Stimulated activated naive B cell treated with anti-CD40 and anti-IgM and Interleukin-4, amounts not matched to agents 10 μg/mL and 1 μg/mL and 100 μg/mL, for 72 hours (primary cell): ENCODE data around the gene C14orf180.
A peak's percentile ranks its signal among the peaks of the same experiment; 100 is the strongest.

Source experiments
- ATAC-seq, 2 donors: fragments of 150-1000 bp; cut with Tn5 transposase; replicated peaks; 2 replicates each; pipeline ENCODE4 v1.10.0; 2021; ENCODE audit warnings: moderate library complexity in 1 of 2
- DNase-seq: peaks from one replicate; pipeline ENCODE4 v3.0.0; 2021
- H3K27ac Mint-ChIP-seq: one replicate; pipeline ENCODE4 v1.8.0; 2022; ENCODE audit warnings: mild to moderate bottlenecking, mixed read lengths
- H3K27me3 Mint-ChIP-seq, 2 donors: one replicate each; pipeline ENCODE4 v1.8.0; 2022; ENCODE audit warnings: mixed read lengths in 2 of 2
- H3K36me3 Mint-ChIP-seq, 2 donors: one replicate each; pipeline ENCODE4 v1.8.0; 2022; ENCODE audit warnings: mixed read lengths in 2 of 2, mild to moderate bottlenecking in 1 of 2
- H3K4me1 Mint-ChIP-seq, 2 donors: one replicate each; pipeline ENCODE4 v1.8.0; 2022; ENCODE audit warnings: mixed read lengths in 2 of 2, mild to moderate bottlenecking in 1 of 2
- H3K4me3 Mint-ChIP-seq, 2 donors: one replicate each; pipeline ENCODE4 v1.8.0; 2022; ENCODE audit warnings: mild to moderate bottlenecking in 2 of 2, mixed read lengths in 2 of 2, moderate library complexity in 1 of 2
- H3K9me3 Mint-ChIP-seq, 2 donors: one replicate each; pipeline ENCODE4 v1.8.0; 2022; ENCODE audit warnings: mixed read lengths in 2 of 2, mild to moderate bottlenecking in 1 of 2

C14orf180 gene

DNA sequence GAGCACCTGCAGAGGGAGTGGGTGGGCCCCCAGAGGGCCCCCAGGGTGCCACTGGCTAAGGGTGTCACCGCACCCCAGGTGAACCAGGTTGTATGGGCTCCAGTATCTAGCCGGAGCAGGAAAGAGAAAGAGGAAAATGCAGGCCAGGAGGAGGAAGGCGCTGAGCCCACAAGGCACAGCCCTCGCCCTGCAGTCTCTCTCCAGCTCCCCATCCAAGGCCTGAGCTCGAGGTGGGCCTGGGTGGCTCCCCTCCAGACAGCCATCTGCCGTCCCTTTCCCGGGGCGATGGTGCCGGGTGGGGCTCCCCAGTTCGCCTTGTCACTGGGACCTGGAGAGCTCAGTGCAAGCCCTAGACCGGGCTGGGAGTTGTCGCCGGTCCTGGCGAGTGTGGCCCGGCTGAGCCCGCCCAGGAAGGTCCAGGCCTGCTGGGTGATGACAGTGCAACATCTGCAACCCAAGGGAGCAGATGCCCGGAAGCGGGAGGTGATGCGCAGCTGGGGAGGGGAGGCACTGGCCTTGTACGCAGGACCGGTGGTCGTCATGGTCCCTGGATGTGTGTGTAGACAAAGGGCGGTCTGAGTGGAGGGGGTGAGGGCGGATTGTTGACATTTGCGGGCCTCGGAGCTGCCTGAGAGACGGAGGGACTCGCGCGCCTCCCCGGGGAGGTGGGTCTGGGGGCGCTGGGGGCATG, 24.3 kb downstream of the C14orf180 start:
- Mint-ChIP-seq H3K36me3 (no peaks in the 10 kb centered on the region), H3K9me3 (no peaks in the 10 kb centered on the region), H3K27me3 (peaks cover 82 to 96% of the 10 kb centered on the region in 2 donors), H3K4me3 (peak overlapping the region; percentile 34 to 37), H3K27ac (peak overlapping the region; percentile 62), H3K4me1 (peaks cover 6 to 16% of the 10 kb centered on the region in 2 donors)
- no peak for DNase-seq
- no peak for ATAC-seq

DNA sequence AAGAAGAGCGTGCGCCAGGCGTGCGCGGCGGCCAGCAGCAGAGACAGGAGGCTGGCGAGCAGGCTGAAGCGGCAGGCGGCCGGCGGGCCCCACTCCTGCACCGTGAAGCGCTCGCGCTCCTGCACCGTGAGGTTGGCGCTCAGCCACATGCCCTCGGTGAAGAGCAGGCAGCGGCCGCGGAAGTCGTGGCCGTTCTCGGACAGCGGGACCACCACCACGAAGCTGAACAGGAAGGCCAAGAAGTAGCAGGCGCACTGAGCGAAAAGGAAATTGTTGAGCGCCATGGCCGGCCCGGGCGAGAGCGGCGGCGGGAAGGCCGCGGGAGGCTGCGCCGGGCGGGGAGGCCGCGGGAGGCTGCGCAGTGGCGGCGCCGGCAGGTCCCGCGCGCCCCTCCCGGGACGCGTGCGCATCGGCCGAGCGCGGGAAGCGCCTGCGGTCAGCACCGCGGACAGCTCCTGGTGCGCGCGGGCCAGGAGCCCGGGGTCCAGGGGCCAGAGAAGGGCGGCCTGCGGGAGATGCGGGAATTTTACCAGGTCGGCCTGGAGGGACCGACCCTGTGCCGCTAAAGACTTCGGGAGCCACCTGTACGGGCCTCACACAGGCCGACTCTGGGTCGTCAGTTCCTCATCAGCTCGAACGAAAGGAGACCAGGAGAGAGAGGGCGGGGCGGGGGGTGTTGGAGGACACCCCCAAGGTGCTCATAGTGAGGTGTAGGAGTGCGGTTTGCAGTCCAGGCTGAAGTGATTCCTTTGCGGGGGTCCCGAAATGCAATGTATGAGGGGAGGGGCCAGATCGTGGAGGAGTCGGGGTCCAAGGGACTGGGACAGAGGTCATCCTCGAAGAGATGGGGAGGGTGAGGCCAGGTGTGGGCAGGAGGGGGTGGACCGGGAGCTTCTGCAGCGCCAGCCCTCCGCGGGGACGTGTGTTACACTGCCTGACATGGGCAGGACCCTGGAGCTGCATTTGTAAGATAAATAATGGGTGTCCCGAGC, 25.2 kb downstream of the C14orf180 start, which contains the start of gene TMEM179:
TSS of gene TMEM179 (minus strand) at position 315 of the 992 bp plus-strand sequence. CDS start at position 284, 31 bp downstream.
- peak within 1 kb of the TSS; percentile 62 for H3K27ac Mint-ChIP-seq
- peaks cover 6 to 16% of the 10 kb centered on the region in 2 donors for H3K4me1 Mint-ChIP-seq
- peak within 1 kb of the TSS; percentile 37 to 60 for H3K4me3 Mint-ChIP-seq
- H3K9me3 Mint-ChIP-seq = no peaks in the 10 kb centered on the region
- DNase-seq (no peak), ATAC-seq (peak in 1 of 2 donors; percentile 16)
- peaks cover 83 to 97% of the 10 kb centered on the region in 2 donors for H3K27me3 Mint-ChIP-seq
- H3K36me3 Mint-ChIP-seq = no peaks in the 10 kb centered on the region

DNA sequence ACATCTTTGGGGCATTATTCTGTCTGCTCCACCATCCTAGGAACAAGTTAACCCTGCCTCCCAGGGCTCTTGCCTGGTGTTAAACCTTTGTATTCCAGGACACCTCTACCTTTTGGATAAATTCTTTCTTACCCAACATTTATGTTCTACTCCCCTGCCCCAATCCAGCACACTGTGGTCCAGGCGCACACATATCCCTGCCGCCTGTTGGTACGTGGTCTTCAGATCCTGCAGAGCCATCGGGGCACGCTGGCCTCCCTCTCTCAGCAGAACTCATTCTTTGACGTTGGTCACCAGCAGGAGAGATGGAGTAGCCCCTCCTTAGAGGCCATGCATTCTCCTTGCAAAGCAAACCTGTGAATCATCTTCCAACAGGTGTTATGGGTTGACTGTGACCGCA, 30.1 kb downstream of the C14orf180 start:
- ATAC-seq = no peak
- Mint-ChIP-seq H3K36me3 (no peaks in the 10 kb centered on the region), H3K9me3 (peaks cover 6 to 9% of the 10 kb centered on the region in 2 donors), H3K4me3 (no peak overlapping the region), H3K27ac (no peak overlapping the region), H3K4me1 (no peaks in the 10 kb centered on the region), H3K27me3 (peaks cover 63 to 71% of the 10 kb centered on the region in 2 donors)
- no peak for DNase-seq

DNA sequence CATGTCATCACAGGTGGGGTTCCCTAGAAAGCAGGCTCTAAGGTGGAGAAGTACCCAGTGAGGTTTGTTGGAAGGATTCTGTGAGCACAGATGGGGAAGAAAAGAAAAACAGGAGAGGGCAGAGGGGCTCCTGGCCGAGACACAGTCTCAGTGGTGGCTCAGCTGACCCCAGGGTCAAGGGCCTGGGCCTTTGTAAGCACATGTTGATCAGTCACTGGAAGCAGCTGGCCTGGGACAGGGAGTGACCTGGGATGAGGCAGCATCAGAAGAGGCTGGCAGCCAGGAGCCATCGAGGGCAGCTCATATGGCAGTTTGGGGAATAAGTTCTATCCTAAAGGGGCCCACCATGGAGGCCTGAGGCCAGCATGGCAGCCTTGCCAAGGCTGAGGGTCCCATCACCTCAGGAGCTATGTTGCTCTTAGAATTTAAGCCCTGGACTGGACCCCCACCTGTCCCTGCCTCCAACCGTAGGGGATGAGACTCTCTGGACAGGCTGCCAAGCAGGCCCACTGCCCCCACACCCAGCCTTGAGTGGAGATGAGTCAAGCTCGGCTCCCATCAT, 31.3 kb downstream of the C14orf180 start:
- DNase-seq (no peak), ATAC-seq (no peak)
- Mint-ChIP-seq H3K4me3 (no peak overlapping the region), H3K27me3 (peaks cover 56 to 61% of the 10 kb centered on the region in 2 donors), H3K36me3 (no peaks in the 10 kb centered on the region), H3K27ac (no peak overlapping the region), H3K9me3 (peaks cover 6 to 9% of the 10 kb centered on the region in 2 donors), H3K4me1 (no peaks in the 10 kb centered on the region)

DNA sequence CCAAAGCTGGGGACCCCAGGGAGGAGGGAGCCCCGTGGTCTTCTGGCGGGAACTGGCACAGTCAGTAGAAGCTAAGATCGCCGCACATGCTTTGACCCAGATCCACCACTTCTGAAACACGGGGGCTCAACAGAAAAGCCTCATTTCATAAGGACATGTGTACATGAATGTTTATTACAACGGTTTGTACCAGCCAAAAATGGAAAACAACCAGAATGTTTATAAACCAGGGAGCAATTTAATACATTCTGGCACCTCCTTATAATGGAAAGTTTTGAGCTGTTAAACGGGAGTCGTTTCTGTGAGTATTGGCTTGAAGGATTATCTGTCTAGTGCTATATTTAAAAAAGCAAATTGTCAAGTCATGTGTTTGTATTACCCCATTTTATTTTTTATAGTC, 32.3 kb downstream of the C14orf180 start:
- H3K9me3 Mint-ChIP-seq = peaks cover 6 to 9% of the 10 kb centered on the region in 2 donors
- no peak overlapping the region for H3K27ac Mint-ChIP-seq
- no peaks in the 10 kb centered on the region for H3K36me3 Mint-ChIP-seq
- DNase-seq (no peak), ATAC-seq (no peak)
- no peaks in the 10 kb centered on the region for H3K4me1 Mint-ChIP-seq
- H3K27me3 Mint-ChIP-seq = peaks cover 56% of the 10 kb centered on the region in 2 donors
- H3K4me3 Mint-ChIP-seq = no peak overlapping the region

DNA sequence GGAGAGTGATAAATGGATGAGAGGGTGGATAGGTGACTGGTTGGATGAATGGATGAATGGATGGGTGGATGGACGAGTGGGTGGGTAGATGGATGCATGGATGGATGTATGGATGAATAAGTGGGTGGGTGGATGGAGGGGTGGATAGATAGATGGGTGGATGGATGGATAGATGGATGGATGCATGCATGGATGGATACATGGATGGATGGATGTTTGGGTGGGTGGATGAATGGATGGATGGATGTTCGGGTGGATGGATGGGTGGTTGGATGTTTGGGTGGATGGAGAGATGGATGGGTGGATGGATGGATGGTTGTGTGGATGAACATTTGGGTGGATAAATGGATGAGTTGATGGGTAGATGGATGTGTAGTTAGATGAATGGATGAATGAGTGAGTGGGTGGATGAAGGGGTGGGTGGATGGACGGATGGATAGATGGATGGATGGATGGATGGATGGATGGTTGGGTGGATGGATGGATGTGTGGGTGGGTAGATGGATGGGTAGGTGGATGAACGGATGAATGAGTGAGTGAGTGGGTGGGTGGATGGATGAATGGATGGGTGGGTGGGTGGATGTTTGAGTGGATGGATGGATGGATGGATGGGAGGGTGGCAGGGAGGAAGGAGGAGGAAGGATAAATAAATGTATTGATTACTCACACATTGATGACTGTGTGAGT, 34.7 kb downstream of the C14orf180 start:
- Mint-ChIP-seq H3K27me3 (peaks cover 51 to 55% of the 10 kb centered on the region in 2 donors), H3K27ac (no peak overlapping the region), H3K9me3 (peaks cover 6 to 9% of the 10 kb centered on the region in 2 donors), H3K4me1 (no peaks in the 10 kb centered on the region), H3K36me3 (no peaks in the 10 kb centered on the region), H3K4me3 (no peak overlapping the region)
- ATAC-seq (no peak), DNase-seq (no peak)

DNA sequence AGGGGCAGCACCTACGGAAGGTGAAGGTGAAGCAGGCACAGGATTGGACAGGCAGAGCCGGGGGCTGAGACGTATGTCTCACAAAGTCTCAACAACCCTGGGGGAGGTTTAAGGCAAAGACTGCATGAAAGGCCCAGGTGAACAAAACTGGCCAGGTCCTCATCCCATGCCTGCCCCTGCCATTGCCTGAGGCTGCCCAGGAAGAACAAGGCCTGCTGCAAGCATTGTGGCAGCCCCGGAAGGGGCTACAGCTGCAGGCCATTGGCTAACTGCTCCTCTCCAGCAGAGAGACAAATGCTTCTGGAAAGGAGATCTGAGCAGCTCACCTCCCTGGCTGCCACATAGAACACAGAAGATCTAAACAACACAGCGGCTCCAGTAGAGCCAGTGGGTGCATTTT, 45.4 kb downstream of the C14orf180 start:
- no peak overlapping the region for H3K27ac Mint-ChIP-seq
- no peak for ATAC-seq
- H3K36me3 Mint-ChIP-seq = peaks cover 3 to 22% of the 10 kb centered on the region in 2 donors
- no peaks in the 10 kb centered on the region for H3K4me1 Mint-ChIP-seq
- peaks cover 27 to 36% of the 10 kb centered on the region in 2 donors for H3K27me3 Mint-ChIP-seq
- DNase-seq = no peak
- no peak overlapping the region for H3K4me3 Mint-ChIP-seq
- H3K9me3 Mint-ChIP-seq = peaks cover 13 to 30% of the 10 kb centered on the region in 2 donors

DNA sequence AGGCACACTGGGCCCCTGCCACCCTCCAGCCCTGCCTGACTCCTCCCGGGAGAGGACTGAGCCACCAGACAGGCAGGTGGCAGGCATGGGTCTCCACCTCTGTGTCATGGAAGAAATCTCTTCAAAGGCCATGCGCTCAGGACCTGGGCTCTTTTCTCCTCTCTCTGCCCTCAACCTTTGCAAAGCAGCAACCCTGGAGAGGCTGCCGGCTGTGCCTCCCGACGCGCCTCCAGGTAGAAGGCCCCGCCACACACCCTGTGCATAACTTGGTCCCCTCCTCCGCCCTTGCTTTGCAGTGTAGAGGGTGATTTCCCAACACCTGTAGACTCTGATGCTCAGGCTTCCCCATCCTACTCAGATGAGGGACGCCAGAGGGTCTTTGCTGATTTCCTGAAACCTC, 53.2 kb downstream of the C14orf180 start:
- no peak for ATAC-seq
- no peaks in the 10 kb centered on the region for H3K4me1 Mint-ChIP-seq

DNA sequence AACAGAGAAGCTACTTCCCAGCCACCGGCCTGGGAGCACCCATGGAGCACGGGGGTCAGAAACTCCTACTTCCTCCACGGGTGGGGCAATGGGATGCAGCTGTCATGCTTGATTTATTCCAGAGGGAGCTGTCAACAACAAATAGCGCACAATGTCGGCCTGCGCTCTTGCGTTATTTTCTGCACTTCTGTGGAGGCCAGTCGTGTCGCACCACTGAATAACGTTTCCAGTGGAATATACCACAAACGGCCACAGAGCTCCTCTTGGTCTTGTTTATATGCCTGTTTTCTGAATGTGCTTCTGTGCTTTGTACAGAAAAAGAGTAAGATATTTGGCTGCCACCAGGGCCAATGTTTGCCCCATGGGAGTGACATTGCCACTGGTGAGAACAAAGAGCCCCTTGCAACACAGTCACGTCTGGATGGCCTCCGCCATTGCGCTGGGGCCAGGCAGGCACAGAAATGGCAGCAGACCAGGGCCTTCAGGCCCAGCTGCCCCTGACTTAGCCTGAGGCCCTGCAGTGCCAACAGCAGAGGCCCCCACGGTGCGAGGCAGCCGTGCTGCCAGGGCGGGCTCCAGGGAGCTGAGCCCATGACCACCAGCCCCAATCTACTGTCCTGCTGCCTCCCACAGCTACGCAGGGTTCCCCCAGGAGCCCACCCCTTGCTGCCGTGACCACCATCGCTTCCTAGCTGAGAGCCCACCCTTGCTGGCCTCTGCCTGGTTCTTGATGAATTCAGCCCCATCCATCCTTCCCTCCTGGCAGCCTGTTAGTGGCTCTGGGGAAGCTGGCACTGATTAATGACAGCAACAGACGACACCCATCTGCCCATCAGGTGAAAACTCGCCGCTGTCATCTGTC, 53.9 kb downstream of the C14orf180 start:
- Mint-ChIP-seq H3K27ac (no peak overlapping the region), H3K4me3 (no peak overlapping the region), H3K36me3 (peaks cover 0 to 8% of the 10 kb centered on the region in 2 donors), H3K4me1 (no peaks in the 10 kb centered on the region), H3K27me3 (peaks cover 13 to 39% of the 10 kb centered on the region in 2 donors), H3K9me3 (peaks cover 6% of the 10 kb centered on the region in 2 donors)
- ATAC-seq = no peak
- DNase-seq = no peak

More for the DNA sequence above, 53.2 kb downstream of the C14orf180 start:
- Mint-ChIP-seq H3K27me3 (peaks cover 8 to 43% of the 10 kb centered on the region in 2 donors), H3K36me3 (peaks cover 3 to 11% of the 10 kb centered on the region in 2 donors), H3K27ac (no peak overlapping the region), H3K4me3 (no peak overlapping the region), H3K9me3 (peaks cover 8 to 11% of the 10 kb centered on the region in 2 donors)
- no peak for DNase-seq

DNA sequence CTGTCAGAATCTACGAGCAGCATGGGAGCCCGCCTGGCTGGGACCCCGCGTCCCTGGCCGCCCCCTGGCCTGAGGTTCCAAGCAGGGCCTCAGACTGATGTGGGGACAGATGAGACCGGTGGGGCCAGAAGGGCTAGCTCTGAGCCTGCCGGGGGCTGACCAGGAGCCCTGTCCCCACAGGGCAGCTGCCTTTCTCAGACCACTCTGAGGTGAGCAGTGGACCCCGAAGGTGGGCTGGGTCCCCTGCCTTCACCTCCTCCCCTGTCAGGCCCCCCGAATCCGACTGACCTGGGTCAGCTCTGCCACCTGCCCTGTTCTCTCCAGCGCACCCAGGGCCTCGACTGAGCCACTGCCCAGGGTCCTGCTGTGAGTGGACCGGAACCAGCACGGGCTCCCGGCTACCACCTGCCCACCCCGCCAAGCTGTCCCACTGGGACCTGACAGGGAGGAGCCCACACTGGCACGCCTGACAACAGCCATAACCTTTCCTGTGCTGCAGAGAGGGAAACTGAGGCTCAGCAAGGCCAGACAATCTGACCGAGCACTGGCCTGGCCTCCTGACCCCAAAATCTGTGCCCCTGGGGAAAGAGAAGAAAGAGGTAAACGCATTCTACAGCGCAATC, 54.7 kb downstream of the C14orf180 start:
- Mint-ChIP-seq H3K27ac (no peak overlapping the region), H3K36me3 (peaks cover 0 to 4% of the 10 kb centered on the region in 2 donors), H3K4me1 (no peaks in the 10 kb centered on the region), H3K4me3 (no peak overlapping the region), H3K9me3 (peaks cover 1 to 2% of the 10 kb centered on the region in 2 donors), H3K27me3 (peaks cover 21 to 38% of the 10 kb centered on the region in 2 donors)
- ATAC-seq (no peak), DNase-seq (no peak)

DNA sequence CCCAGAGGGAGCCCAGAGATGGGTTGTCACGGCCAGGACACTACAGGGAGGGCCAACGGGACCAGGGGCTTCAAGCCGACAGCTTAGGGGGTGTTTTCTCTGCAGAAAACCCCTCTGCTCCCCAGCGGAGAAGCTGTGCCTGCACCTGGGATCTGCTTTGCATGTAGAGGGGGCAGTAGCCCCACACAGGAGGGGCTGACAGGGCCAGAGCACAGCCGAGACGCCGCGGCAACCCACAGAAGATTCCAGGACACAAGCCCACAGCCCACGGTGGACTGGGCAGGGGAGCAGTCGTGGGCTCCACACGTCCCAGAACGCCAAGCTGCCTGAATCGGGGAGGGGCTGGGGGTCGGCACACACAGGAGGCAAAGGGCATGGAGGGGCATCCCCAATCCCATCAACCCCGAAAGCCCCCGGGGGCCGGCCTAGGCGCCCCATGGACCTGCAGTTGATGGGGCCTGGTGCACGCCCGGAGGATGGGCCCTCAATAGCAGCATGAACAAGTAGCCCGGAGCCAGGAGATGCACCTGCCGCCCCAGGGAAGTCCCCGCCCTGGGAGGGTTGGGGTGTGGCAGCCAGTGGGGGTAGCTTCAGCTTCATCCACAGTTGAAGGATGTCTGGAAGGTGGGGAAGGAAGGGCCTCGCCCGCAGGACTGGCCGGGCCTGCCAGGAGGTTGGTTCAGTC, 55.5 kb downstream of the C14orf180 start:
- Mint-ChIP-seq H3K4me3 (no peak overlapping the region), H3K36me3 (no peaks in the 10 kb centered on the region), H3K27me3 (peaks cover 27 to 44% of the 10 kb centered on the region in 2 donors), H3K9me3 (peaks cover 0 to under 1% of the 10 kb centered on the region in 2 donors), H3K4me1 (peaks cover 4% of the 10 kb centered on the region in 2 donors), H3K27ac (no peak overlapping the region)
- ATAC-seq (no peak), DNase-seq (no peak)

DNA sequence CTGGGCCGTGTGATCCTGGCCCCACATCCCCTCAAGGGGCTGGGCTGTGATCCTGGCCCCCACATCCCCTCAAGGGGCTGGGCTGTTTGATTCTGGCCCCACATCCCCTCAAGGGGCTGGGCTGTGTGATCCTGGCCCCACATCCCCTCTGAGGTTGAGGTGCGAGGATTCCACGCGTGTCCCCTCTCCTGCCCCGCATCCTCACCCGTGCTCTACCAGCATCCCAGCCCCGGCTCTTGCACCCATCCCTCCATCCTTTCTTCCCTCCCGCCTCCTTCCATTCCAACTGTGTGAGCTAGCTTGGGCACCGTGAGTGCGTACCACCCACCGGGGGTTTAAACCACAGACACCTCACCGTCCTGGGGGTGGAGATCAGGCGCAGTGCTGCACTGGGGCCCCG, 56.2 kb downstream of the C14orf180 start:
- Mint-ChIP-seq H3K27ac (peak overlapping the region; percentile 42), H3K27me3 (peaks cover 27 to 46% of the 10 kb centered on the region in 2 donors), H3K4me3 (no peak overlapping the region), H3K4me1 (peaks cover 7 to 11% of the 10 kb centered on the region in 2 donors), H3K9me3 (no peaks in the 10 kb centered on the region), H3K36me3 (no peaks in the 10 kb centered on the region)
- ATAC-seq (no peak), DNase-seq (no peak)
